ENCODE results near the gene METTL25B.

DNA sequence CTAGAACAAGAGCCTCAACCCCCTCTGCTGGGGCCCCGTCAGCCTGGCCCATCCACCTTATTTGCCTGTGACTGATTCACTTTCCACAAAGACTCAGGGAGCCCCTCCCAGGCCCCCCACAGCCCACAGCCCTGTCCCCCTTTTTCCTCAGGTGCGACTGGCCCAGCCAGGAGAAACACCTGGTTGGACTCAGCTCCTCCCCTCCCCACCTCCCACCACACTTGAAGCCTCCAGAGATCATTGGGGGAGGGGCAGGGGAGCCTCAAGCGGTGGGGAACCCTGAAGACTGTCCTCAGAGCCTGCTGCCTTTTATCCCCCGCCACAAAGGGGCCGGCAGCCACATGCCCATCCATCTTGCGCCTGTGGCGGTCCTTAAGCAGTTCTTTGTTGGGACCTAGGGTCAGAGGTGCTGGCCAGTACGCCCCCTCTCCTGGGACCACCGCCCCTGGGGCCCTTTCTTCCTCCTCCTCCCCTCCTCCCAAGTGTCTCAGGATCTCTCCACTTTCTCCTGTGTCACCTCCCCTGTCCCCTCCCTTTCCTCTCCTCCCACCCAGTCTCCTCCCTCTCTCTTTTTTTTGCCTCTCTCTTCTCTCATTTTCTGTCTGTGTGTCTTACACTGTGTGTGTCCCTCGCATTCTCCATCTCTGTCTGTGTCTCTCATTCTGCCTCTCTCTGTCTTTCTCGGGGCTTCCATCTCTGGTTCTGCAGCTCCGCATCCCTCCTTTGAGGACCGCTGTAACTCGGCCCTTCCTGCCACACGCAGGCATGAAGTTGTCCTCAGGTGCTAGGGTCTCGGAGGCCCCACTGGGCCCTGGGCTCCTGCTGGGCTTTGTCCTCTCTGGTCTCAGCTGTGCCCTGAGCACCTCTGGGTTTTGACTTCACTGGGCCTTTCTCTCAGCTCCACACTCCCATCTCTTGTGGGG lies 35.1 kb upstream of the METTL25B start:
- TF ChIP-seq GATA2 (IDR thresholded peaks at IDR 0.05; ENCODE audit: low read depth, low read length) (no peak; the same call in 1 of the 2 replicates), GATA3 (IDR thresholded peaks at IDR 0.05; ENCODE audit: low read depth, low read length) (no peak)

All from SH-SY5Y (cell line).